ENCODE measurements around the gene PDE6G. TPM values are rescaled to one million over a fixed set of nuclear protein-coding genes. Genes with fewer than 3 reads are reported as not detected.
A peak's percentile ranks its signal among the peaks of the same experiment; 100 is the strongest.

The PDE6G gene
- total and polyA plus RNA-seq, 2 of the 13 experiments (the other 11 are each of a cell fraction or from before 2014, with no cell fraction given) = 1.4 to 6.7 TPM

DNA sequence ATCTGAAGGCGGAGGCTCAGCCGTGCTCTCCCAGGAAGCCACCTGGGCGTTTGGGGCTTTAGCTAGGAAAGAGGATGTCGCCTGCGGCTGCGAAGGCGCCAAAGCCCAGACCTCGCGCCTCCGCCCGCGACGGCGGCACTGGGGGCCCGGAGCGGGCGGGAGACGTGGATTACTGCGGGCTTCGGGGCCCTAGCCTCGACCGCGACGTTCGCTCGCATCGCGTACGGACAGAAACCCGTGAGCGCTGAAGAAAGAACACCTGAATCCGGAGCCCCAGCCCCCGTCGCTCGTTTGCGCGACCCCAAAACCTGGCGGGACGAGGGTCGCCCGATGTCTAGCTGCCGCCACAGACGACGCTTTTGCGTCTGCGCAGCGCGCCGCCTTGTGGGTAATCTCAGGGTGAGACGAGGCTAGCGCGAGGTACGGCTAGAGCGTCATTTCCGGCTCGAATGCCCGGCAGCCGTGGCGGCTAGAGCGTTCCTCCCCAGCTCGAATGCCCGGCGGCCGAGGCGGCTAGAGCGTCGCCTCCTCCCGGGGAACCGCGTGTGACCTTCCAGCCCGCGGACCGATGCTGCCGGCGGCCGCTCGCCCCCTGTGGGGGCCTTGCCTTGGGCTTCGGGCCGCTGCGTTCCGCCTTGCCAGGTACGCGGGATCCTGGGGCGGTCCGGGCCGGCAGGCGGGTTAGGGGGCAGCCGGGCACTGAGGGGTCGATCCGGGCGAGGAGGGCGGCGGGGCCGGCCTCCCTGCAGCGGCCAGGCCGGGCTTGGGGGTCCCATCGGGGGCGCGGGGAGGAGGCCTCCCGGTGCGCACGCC lies 46.8 kb upstream of the PDE6G start, which contains the start of gene MRPL12 (continued):
- TF ChIP-seq KDM5A (IDR thresholded peaks at IDR 0.05; ENCODE audit: borderline replicate concordance, low read length) (peak; percentile 89), RBFOX2 (IDR thresholded peaks at IDR 0.05; ENCODE audit: low read depth, low read length) (peak; percentile 99), ZNF367 (CRISPR knock-in tag; IDR thresholded peaks at IDR 0.05; ENCODE audit: borderline replicate concordance) (peak; percentile 42; the same call in 1 of the 2 replicates), ATF7-NPFF (CRISPR knock-in tag; IDR thresholded peaks at IDR 0.05; ENCODE audit: low read depth) (no peak; the same call in none of the 2 replicates), POLR2AphosphoS5 (IDR thresholded peaks at IDR 0.05; ENCODE audit: low read depth, low read length) (peak; percentile 94), HNF4A (CRISPR knock-in tag; IDR thresholded peaks at IDR 0.05) (peak; percentile 57), PHF20 (CRISPR knock-in tag; IDR thresholded peaks at IDR 0.05) (peak; percentile 98), ZNF383 (CRISPR knock-in tag; IDR thresholded peaks at IDR 0.05; ENCODE audit: borderline replicate concordance) (peak; percentile 97), SMARCC2 (IDR thresholded peaks at IDR 0.05) (no peak), KLF11 (CRISPR knock-in tag; IDR thresholded peaks at IDR 0.05) (peak; percentile 64; the same call in 1 of the 2 replicates), ESRRA (CRISPR knock-in tag; IDR thresholded peaks at IDR 0.05; ENCODE audit: low read depth) (peak; percentile 88), ZNF317 (CRISPR knock-in tag; IDR thresholded peaks at IDR 0.05) (peak; percentile 12; the same call in 1 of the 2 replicates), SMC3 (IDR thresholded peaks at IDR 0.05; ENCODE audit: low read length) (no peak), ZNF335 (CRISPR knock-in tag; IDR thresholded peaks at IDR 0.05) (peak; percentile 84), NFATC3 (CRISPR knock-in tag; IDR thresholded peaks at IDR 0.05) (0 out of 2 replicates have a peak, but pooled peaks have one; percentile 39), BRD4 (CRISPR knock-in tag; IDR thresholded peaks at IDR 0.05) (peak; percentile 94; the same call in 1 of the 2 replicates), ZSCAN31 (CRISPR knock-in tag; IDR thresholded peaks at IDR 0.05; ENCODE audit: low read depth) (peak; percentile 98), ZBTB42 (CRISPR knock-in tag; IDR thresholded peaks at IDR 0.05) (peak; percentile 66; the same call in 1 of the 2 replicates), DPF2 (CRISPR knock-in tag; IDR thresholded peaks at IDR 0.05; ENCODE audit: borderline replicate concordance, low read depth) (no peak), GATAD2A (CRISPR knock-in tag; IDR thresholded peaks at IDR 0.05) (peak; percentile 36; the same call in 1 of the 2 replicates), ZNF260 (CRISPR knock-in tag; IDR thresholded peaks at IDR 0.05; ENCODE audit: borderline replicate concordance, low read depth) (no peak), JUN (CRISPR knock-in tag; IDR thresholded peaks at IDR 0.05) (peak; percentile 77), NONO (IDR thresholded peaks at IDR 0.05) (no peak), NONO (CRISPR knock-in tag; conservative IDR thresholded peaks at IDR 0.05) (peak; percentile 99), ZNF225 (CRISPR knock-in tag; IDR thresholded peaks at IDR 0.05) (peak; percentile 76; the same call in 1 of the 2 replicates)
- TF ChIP-seq, protein P1, sequence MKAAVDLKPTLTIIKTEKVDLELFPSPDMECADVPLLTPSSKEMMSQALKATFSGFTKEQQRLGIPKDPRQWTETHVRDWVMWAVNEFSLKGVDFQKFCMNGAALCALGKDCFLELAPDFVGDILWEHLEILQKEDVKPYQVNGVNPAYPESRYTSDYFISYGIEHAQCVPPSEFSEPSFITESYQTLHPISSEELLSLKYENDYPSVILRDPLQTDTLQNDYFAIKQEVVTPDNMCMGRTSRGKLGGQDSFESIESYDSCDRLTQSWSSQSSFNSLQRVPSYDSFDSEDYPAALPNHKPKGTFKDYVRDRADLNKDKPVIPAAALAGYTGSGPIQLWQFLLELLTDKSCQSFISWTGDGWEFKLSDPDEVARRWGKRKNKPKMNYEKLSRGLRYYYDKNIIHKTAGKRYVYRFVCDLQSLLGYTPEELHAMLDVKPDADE (CRISPR knock-in tag; IDR thresholded peaks at IDR 0.05) = no peak
- TF ChIP-seq, protein P2, sequence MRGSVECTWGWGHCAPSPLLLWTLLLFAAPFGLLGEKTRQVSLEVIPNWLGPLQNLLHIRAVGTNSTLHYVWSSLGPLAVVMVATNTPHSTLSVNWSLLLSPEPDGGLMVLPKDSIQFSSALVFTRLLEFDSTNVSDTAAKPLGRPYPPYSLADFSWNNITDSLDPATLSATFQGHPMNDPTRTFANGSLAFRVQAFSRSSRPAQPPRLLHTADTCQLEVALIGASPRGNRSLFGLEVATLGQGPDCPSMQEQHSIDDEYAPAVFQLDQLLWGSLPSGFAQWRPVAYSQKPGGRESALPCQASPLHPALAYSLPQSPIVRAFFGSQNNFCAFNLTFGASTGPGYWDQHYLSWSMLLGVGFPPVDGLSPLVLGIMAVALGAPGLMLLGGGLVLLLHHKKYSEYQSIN (CRISPR knock-in tag; IDR thresholded peaks at IDR 0.05; ENCODE audit: borderline replicate concordance) = no peak
- TF ChIP-seq, protein P3, sequence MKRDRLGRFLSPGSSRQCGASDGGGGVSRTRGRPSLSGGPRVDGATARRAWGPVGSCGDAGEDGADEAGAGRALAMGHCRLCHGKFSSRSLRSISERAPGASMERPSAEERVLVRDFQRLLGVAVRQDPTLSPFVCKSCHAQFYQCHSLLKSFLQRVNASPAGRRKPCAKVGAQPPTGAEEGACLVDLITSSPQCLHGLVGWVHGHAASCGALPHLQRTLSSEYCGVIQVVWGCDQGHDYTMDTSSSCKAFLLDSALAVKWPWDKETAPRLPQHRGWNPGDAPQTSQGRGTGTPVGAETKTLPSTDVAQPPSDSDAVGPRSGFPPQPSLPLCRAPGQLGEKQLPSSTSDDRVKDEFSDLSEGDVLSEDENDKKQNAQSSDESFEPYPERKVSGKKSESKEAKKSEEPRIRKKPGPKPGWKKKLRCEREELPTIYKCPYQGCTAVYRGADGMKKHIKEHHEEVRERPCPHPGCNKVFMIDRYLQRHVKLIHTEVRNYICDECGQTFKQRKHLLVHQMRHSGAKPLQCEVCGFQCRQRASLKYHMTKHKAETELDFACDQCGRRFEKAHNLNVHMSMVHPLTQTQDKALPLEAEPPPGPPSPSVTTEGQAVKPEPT (CRISPR knock-in tag; IDR thresholded peaks at IDR 0.05; ENCODE audit: low read depth) = no peak
